ENCODE measurements around the gene EBI3.

EBI3 gene

DNA sequence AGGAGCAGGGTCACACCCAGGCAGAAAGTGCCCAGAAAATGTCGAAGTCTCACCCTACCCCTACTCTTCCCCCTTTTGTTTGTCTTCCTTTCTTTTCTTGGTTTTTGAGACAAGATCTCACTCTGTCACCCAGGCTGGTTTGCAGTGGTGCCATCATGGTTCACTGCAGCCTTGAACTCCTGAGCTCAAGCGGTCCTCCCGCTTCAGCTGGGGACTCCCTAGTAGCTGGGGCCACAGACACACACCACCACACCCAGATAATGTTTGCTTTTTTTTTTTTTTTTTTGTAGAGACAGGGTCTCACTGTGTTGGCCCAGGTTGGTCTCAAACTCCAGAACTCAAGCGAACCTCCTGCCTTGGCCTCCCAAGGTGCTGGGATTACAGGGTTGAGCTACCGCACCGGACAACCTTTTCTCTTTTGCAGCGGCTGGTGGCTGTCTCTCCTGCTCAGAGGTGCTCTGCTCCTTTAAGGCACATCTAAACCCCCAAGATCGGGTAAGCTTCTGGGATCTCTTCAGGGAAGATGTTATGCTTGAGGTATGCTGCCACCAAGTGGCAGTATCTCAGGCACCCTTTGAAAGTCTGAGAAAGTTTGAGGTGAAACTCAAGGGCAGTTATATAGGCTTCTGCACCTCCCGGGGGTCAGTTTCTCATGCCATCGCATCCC lies 22.4 kb upstream of the EBI3 start:
- H3K4me3 ChIP-seq (ENCODE audit: low read depth, low read length): no peak overlapping the region
- TF ChIP-seq, protein P1, sequence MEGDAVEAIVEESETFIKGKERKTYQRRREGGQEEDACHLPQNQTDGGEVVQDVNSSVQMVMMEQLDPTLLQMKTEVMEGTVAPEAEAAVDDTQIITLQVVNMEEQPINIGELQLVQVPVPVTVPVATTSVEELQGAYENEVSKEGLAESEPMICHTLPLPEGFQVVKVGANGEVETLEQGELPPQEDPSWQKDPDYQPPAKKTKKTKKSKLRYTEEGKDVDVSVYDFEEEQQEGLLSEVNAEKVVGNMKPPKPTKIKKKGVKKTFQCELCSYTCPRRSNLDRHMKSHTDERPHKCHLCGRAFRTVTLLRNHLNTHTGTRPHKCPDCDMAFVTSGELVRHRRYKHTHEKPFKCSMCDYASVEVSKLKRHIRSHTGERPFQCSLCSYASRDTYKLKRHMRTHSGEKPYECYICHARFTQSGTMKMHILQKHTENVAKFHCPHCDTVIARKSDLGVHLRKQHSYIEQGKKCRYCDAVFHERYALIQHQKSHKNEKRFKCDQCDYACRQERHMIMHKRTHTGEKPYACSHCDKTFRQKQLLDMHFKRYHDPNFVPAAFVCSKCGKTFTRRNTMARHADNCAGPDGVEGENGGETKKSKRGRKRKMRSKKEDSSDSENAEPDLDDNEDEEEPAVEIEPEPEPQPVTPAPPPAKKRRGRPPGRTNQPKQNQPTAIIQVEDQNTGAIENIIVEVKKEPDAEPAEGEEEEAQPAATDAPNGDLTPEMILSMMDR (IDR thresholded peaks at IDR 0.05; ENCODE audit: control insufficient read depth, extremely low read depth, insufficient read depth): peak; percentile 21; the same call in 1 of the 2 replicates
- no peak for DNase-seq (ENCODE audit: low read depth)

DNA sequence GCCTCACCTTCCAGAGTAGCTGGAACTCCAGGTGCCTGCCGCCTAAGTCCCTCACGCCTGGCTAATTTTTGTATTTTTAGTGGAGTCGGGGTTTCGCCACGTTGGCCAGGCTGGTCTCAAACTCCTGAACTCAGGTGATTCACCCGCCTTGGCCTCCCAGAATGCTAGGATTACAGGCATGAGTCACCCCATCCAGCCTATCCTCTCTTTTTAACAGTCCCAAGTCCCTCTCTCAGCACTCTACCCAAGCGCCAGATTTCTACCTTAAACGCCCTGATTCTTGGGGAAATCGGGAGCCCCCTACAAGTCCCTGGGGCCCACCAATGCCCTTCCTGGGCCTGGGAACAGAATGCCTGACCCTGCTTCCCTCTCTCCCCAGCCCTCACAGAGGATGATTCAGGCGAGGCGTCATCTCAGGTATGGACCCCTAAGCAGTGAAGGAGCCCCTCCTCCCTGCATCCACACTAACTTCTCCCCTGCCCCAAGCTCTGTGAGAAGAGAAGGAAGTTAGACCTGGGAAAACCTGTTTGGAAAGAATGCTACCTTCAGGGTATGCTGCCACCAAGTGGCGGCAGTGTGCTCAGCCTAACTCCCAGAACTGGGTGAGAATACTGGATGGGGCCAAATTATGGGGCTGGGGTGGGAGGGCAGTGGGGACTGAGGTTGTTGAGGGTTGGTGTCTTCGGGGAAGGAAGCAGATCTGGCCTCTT lies 20.8 kb upstream of the EBI3 start:
- no peak overlapping the region for H3K4me3 ChIP-seq (ENCODE audit: low read depth, low read length)
- no peak for DNase-seq (ENCODE audit: low read depth)
- TF ChIP-seq, protein P1 (IDR thresholded peaks at IDR 0.05; ENCODE audit: control insufficient read depth, extremely low read depth, insufficient read depth): peak; percentile 45

DNA sequence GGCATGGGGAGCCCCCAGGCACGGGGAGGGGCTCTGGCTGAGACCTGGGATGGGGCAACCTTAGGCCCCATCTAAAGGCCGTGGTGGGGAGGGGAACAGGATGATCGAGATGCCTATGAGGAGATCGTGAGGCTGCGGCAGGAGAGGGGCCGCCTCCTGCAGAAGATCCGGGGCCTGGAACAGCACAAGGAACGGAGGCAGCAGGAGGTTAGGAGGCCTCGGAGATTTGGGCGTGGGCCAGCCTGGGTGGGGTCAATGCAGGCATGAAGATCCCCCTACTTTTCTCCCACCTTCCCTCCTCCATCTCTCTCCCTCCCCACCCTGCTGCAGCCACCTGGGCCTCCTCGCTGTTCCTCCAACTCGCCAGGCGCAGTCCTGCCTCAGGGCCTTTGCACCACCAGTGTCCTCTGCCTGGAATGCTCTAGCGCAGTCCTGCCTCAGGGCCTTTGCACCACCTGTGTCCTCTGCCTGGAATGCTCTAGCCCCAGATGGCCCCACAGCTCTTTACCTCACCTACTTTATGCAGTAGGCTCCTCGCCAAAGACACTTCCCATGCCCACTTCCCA lies 19.1 kb upstream of the EBI3 start:
- DNase-seq (ENCODE audit: low read depth): no peak
- TF ChIP-seq, protein P1 (IDR thresholded peaks at IDR 0.05; ENCODE audit: control insufficient read depth, extremely low read depth, insufficient read depth): no peak
- H3K4me3 ChIP-seq (ENCODE audit: low read depth, low read length): no peak overlapping the region

DNA sequence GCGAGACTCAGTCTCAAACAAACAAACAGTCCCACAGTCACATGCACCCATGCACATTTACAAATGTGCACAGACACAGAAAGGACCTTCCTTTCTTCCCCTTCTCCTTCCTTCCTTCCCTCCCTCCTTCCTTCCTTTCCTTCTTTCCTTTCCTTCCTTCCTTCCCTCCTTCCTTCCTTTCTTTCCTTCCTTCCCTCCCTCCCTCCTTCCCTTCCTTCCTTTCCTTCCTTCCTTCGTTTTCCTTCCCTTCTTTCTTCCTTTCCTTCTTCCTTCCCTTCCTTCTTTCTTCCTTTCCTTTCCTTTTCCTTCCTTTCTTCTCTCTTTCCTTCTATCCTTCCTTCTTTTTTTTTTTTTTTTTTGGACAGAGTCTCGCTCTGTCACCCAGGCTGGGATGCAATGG lies 16.2 kb upstream of the EBI3 start:
- TF ChIP-seq, protein P1 (IDR thresholded peaks at IDR 0.05; ENCODE audit: control insufficient read depth, extremely low read depth, insufficient read depth): no peak
- no peak for DNase-seq (ENCODE audit: low read depth)
- no peak overlapping the region for H3K4me3 ChIP-seq (ENCODE audit: low read depth, low read length)

DNA sequence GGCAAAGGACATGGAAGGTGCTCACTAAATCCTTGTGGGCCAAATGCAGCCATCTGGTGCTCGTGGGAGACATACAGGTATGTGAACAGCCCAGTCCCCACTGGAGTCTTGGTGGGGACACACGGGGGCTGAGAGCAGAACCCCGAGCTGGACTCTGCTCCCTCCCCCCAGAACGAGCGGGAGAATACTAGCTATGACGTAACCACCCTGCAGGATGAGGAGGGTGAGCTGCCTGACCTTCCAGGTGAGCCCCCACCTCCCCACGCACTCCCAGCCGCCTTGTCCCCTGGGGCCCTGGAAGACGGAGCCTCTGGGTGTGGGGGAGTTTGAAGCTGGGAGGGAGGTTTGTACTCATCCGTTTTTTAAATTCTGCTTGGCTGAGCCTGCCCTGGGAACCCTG lies 13.5 kb upstream of the EBI3 start:
- TF ChIP-seq, protein P1 (IDR thresholded peaks at IDR 0.05; ENCODE audit: control insufficient read depth, extremely low read depth, insufficient read depth): no peak
- no peak for DNase-seq (ENCODE audit: low read depth)
- H3K4me3 ChIP-seq (ENCODE audit: low read depth, low read length): no peak overlapping the region

DNA sequence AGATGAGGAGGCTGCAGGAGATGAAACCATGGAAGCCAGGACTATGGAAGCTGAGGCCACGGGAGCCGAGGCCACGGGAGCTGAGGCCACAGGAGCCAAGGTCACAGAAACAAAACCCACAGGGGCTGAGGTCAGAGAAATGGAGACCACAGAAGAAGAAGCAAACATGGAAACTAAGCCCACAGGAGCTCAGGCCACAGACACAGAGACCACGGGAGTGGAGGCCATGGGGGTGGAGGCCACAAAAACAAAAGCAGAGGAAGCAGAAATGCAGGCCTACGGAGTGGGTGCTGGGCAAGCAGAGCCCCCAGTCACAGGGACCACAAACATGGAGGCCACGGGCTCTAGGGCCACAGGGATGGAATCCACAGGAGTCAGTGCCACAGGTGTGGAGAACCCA lies 12.5 kb upstream of the EBI3 start:
- DNase-seq (ENCODE audit: low read depth): no peak
- H3K4me3 ChIP-seq (ENCODE audit: low read depth, low read length): no peak overlapping the region
- TF ChIP-seq, protein P1 (IDR thresholded peaks at IDR 0.05; ENCODE audit: control insufficient read depth, extremely low read depth, insufficient read depth): no peak

All from LNCaP clone FGC (cell line).